Measurements from ENCODE around the gene SLC9B2. TPM values are rescaled to one million over a fixed set of nuclear protein-coding genes. Genes with fewer than 3 reads are reported as not detected.

SLC9B2 gene
- total RNA-seq, 1 experiment from 2014 or later: 7.3 TPM

DNA sequence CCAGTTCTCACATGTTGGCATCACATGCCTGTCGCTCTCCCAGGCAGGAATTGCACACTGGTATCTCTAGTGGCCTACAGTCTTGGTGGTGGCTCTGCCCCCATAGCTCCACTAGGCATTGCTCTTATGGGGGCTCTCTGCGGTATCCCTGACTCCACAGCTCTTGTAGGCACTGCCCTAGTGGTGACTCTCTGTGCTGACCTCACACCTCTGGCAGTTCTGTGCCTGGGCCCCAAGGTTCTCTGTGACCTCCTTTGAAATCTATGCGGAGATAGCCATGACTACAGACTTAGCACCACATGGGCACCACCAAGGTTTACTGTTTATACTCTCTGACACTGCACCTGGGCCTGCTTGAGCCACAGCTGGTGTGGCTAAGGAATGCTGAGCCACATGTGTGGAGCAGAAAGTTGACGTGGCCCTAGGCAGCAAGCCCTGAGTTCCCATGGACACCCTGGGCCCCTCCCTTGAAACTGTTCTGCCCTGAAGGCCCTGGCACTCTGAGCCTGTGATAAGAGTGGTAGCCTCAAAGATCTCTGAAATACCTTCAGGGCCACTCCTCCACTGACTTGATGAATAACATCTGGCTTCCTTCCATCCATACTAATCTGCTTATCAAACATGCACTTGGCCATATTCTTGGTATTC lies 65.1 kb downstream of the SLC9B2 start:
- no peak overlapping the region for H3K56ac ChIP-seq (ENCODE audit: insufficient read length, low read depth, low read length)
- H4K20me1 ChIP-seq (ENCODE audit: control insufficient read depth, insufficient read depth, insufficient read length): no peaks in the 10 kb centered on the region
- Mint-ChIP-seq H3K27ac (no peak overlapping the region), H3K9me3 (no peaks in the 10 kb centered on the region), H3K36me3 (ENCODE audit: insufficient read depth in 1 of 3, low read depth in 3 of 3) (no peaks in the 10 kb centered on the region), H3K27me3 (ENCODE audit: low read depth) (no peaks in the 10 kb centered on the region; the same call in 1 of the 2 replicates), H3K4me3 (no peak overlapping the region), H3K4me1 (no peaks in the 10 kb centered on the region)
- H4K5ac ChIP-seq (ENCODE audit: insufficient read length, low read depth, low read length): no peak overlapping the region
- H3K23ac ChIP-seq (ENCODE audit: insufficient read length, low read depth, low read length): no peak overlapping the region
- no peak overlapping the region for H2BK5ac ChIP-seq (ENCODE audit: insufficient read length, low read length)
- no peaks in the 10 kb centered on the region for H3K9me3 ChIP-seq (ENCODE audit: control insufficient read depth, low read depth, low read length)
- no peaks in the 10 kb centered on the region for H3K79me1 ChIP-seq (ENCODE audit: insufficient read depth, low read depth, low read length, poor library complexity, severe bottlenecking)
- no peak overlapping the region for H2BK15ac ChIP-seq (ENCODE audit: low read depth, low read length)
- no peak overlapping the region for H4K91ac ChIP-seq (ENCODE audit: insufficient read length, low read depth, low read length)
- no peaks in the 10 kb centered on the region for H3K79me2 ChIP-seq (ENCODE audit: insufficient read depth, low read length)
- no peak overlapping the region for H4K8ac ChIP-seq (replicated peaks; ENCODE audit: insufficient read length, low read depth, low read length)
- H2BK120ac ChIP-seq (ENCODE audit: low read depth, low read length, poor library complexity, severe bottlenecking): no peak overlapping the region
- no peak overlapping the region for H2BK20ac ChIP-seq (ENCODE audit: low read depth, low read length, poor library complexity, severe bottlenecking)
- H2AK5ac ChIP-seq (ENCODE audit: insufficient read length, low read length): no peak overlapping the region
- DNase-seq: no peak
- TF ChIP-seq, protein P1, sequence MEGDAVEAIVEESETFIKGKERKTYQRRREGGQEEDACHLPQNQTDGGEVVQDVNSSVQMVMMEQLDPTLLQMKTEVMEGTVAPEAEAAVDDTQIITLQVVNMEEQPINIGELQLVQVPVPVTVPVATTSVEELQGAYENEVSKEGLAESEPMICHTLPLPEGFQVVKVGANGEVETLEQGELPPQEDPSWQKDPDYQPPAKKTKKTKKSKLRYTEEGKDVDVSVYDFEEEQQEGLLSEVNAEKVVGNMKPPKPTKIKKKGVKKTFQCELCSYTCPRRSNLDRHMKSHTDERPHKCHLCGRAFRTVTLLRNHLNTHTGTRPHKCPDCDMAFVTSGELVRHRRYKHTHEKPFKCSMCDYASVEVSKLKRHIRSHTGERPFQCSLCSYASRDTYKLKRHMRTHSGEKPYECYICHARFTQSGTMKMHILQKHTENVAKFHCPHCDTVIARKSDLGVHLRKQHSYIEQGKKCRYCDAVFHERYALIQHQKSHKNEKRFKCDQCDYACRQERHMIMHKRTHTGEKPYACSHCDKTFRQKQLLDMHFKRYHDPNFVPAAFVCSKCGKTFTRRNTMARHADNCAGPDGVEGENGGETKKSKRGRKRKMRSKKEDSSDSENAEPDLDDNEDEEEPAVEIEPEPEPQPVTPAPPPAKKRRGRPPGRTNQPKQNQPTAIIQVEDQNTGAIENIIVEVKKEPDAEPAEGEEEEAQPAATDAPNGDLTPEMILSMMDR (conservative IDR thresholded peaks at IDR 0.05): no peak
- H3K27me3 ChIP-seq (ENCODE audit: insufficient read depth, low read length): no peaks in the 10 kb centered on the region
- no peak overlapping the region for H3K4ac ChIP-seq (ENCODE audit: low read depth, low read length)
- H3K27ac ChIP-seq (ENCODE audit: insufficient read length, low read depth, low read length): no peak overlapping the region
- no peak overlapping the region for H3K18ac ChIP-seq (ENCODE audit: insufficient read length, low read depth, low read length)
- no peaks in the 10 kb centered on the region for H3K23me2 ChIP-seq (ENCODE audit: insufficient read length, low read depth, low read length, poor library complexity, severe bottlenecking)
- H3K4me1 ChIP-seq (ENCODE audit: insufficient read depth, low read length): no peaks in the 10 kb centered on the region
- H3K9ac ChIP-seq (ENCODE audit: extremely low read depth, insufficient read length, low read length): no peak overlapping the region
- WGBS (ENCODE audit: extremely low coverage, insufficient read length, low lambda C conversion rate): no CpG with 5 or more reads among the region's 4 CpGs
- H3K4me2 ChIP-seq (ENCODE audit: insufficient read depth, insufficient read length, low read length): no peak overlapping the region
- H2AFZ ChIP-seq (ENCODE audit: low read length): no peak overlapping the region
- H2BK12ac ChIP-seq (ENCODE audit: insufficient read length, low read depth, low read length): no peak overlapping the region
- no peak overlapping the region for H3T11ph ChIP-seq (ENCODE audit: low read length)
- H3K14ac ChIP-seq (ENCODE audit: insufficient read depth, low read length): no peak overlapping the region
